HG03521 (cell line): ENCODE data around the gene TSPYL2.

Experiments used
- ATAC-seq: cut with Tn5 transposase; IDR thresholded peaks from one replicate; pipeline ENCODE4 v1.9.1; 2021; ENCODE audit warnings: mild to moderate bottlenecking, moderate library complexity; ENCODE audit not compliant: unreplicated experiment

The TSPYL2 gene

GRCh38 chrX:53122013-53122412 is 39.8 kb downstream of the TSPYL2 start:
- no peak for ATAC-seq

GRCh38 chrX:53125506-53125905 is 43.3 kb downstream of the TSPYL2 start:
- ATAC-seq = no peak

- ATAC-seq = no peak
These were observed 44.2 kb downstream of the TSPYL2 start for GRCh38 chrX:53126377-53126776.

GRCh38 chrX:53128097-53128749 is 46.1 kb downstream of the TSPYL2 start:
- no peak for ATAC-seq

GRCh38 chrX:53133400-53133799 is 51.2 kb downstream of the TSPYL2 start:
- ATAC-seq = no peak

GRCh38 chrX:53135581-53135980 is 53.4 kb downstream of the TSPYL2 start:
- ATAC-seq = no peak
